WERI-Rb-1 (cell line): Measurements from ENCODE around the gene SLIT3.

Experiments
- DNase-seq: peaks from one replicate; pipeline ENCODE4 v3.0.0-alpha.2; 2020
- H3K27ac ChIP-seq: fragments of 250-450 bp; sonication (Bioruptor Pico); 2 replicates; pipeline ENCODE4 v1.5.1; 2020; ENCODE audit warnings: mild to moderate bottlenecking, moderate library complexity
- H3K27me3 ChIP-seq: fragments of 250-450 bp; sonication (Bioruptor Pico); 2 replicates; pipeline ENCODE4 v1.5.1; 2021; ENCODE audit warnings: mild to moderate bottlenecking, low read depth, moderate library complexity; ENCODE audit not compliant: insufficient read depth, severe bottlenecking
- H3K36me3 ChIP-seq: fragments of 250-450 bp; sonication (Bioruptor Pico); 2 replicates; pipeline ENCODE4 v1.5.1; 2020; ENCODE audit warnings: mild to moderate bottlenecking, moderate library complexity
- H3K4me3 ChIP-seq: 2 replicates; pipeline ENCODE4 v1.5.1; 2011; ENCODE audit warnings: low read depth, mild to moderate bottlenecking, control low read depth, low read length
- H3K9me3 ChIP-seq: fragments of 250-450 bp; sonication (Bioruptor Pico); 2 replicates; pipeline ENCODE4 v1.5.1; 2021; ENCODE audit warnings: mild to moderate bottlenecking, moderate library complexity; ENCODE audit not compliant: severe bottlenecking
- CTCF ChIP-seq: IDR thresholded peaks from 2 replicates; pipeline ENCODE4 v1.5.1; 2011; ENCODE audit warnings: low read depth, mild to moderate bottlenecking, control low read depth, inconsistent platforms, low read length

Gene SLIT3

GRCh38 chr5:169263591-169263990 lies 37.3 kb downstream of the SLIT3 start:
- H3K27ac ChIP-seq: no peak overlapping the region
- no peak for DNase-seq
- no peak overlapping the region for H3K4me3 ChIP-seq
- no peaks in the 10 kb centered on the region for H3K36me3 ChIP-seq
- H3K9me3 ChIP-seq: no peaks in the 10 kb centered on the region
- TF ChIP-seq CTCF: no peak
- peaks cover 67% of the 10 kb centered on the region for H3K27me3 ChIP-seq

- no peak overlapping the region for H3K27ac ChIP-seq
- H3K36me3 ChIP-seq: no peaks in the 10 kb centered on the region
- TF ChIP-seq CTCF: no peak
- no peak overlapping the region for H3K4me3 ChIP-seq
- DNase-seq: no peak
- H3K9me3 ChIP-seq: no peaks in the 10 kb centered on the region
- peaks cover 67% of the 10 kb centered on the region for H3K27me3 ChIP-seq
Observed at GRCh38 chr5:169260896-169261569, 39.9 kb downstream of the SLIT3 start.

- Histone ChIP-seq H3K9me3 (no peaks in the 10 kb centered on the region), H3K36me3 (no peaks in the 10 kb centered on the region), H3K4me3 (no peak overlapping the region), H3K27ac (no peak overlapping the region), H3K27me3 (peaks cover 61% of the 10 kb centered on the region)
- DNase-seq: no peak
- no peak for TF ChIP-seq CTCF
Observed at GRCh38 chr5:169258372-169259000, 42.5 kb downstream of the SLIT3 start.

- no peaks in the 10 kb centered on the region for H3K9me3 ChIP-seq
- no peak overlapping the region for H3K4me3 ChIP-seq
- TF ChIP-seq CTCF: no peak
- no peak for DNase-seq
- H3K36me3 ChIP-seq: no peaks in the 10 kb centered on the region
- no peak overlapping the region for H3K27ac ChIP-seq
- H3K27me3 ChIP-seq: peaks cover 62% of the 10 kb centered on the region
Observed at GRCh38 chr5:169256191-169256590, 44.7 kb downstream of the SLIT3 start.

- Histone ChIP-seq H3K27me3 (peaks cover 72% of the 10 kb centered on the region), H3K4me3 (no peak overlapping the region)
- no peak for TF ChIP-seq CTCF
Observed at GRCh38 chr5:169253071-169253470, 47.9 kb downstream of the SLIT3 start.

More at GRCh38 chr5:169253071-169253470, 47.9 kb downstream of the SLIT3 start:
- no peak overlapping the region for H3K27ac ChIP-seq
- no peak for DNase-seq
- no peaks in the 10 kb centered on the region for H3K9me3 ChIP-seq
- no peaks in the 10 kb centered on the region for H3K36me3 ChIP-seq
